H1 (cell line): Measurements from ENCODE around the gene IL27RA. TPM values are rescaled to one million over a fixed set of nuclear protein-coding genes. Genes with fewer than 3 reads are reported as not detected.

Experiments
- CTCF ChIA-PET: fragments of 300-600 bp; sonication (Branson Sonifier 250); formaldehyde crosslinking; loops from one replicate; lab custom pipeline; 2021; ENCODE audit not compliant: partially characterized antibody; lab: Charles Lee
- POLR2A ChIA-PET: fragments of 300-600 bp; sonication (Branson Sonifier 250); formaldehyde crosslinking; loops from one replicate; lab custom pipeline; 2021; ENCODE audit warnings: inconsistent platforms; ENCODE audit not compliant: partially characterized antibody; lab: Charles Lee
- DNase-seq, 2 experiments: peaks; one replicate each; pipeline versions ENCODE4 v3.0.0 to v3.0.0-alpha.2; 2010 to 2022; ENCODE audit warnings: low spot score in 2 of 2, low read depth in 1 of 2, mixed read lengths in 1 of 2
- FAIRE-seq: peaks from 2 replicates; lab custom pipeline; 2011; peaks lifted over from hg19 to GRCh38; lab: Jason Lieb, UNC
- H2AFZ ChIP-seq: 2 replicates; pipeline ENCODE4 v1.8.1; 2012; ENCODE audit warnings: low read length, inconsistent platforms
- H2AK5ac ChIP-seq: 2 replicates; pipeline ENCODE4 v1.6.1; 2013; ENCODE audit warnings: low read depth, low read length
- H2BK120ac ChIP-seq: replicated peaks from 2 replicates; pipeline ENCODE3; 2013; ENCODE audit warnings: low read depth, low read length, inconsistent platforms
- H2BK12ac ChIP-seq: 2 replicates; pipeline ENCODE4 v1.6.1; 2013; ENCODE audit warnings: low read depth, low read length
- H2BK15ac ChIP-seq: 2 replicates; pipeline ENCODE4 v1.6.1; 2013; ENCODE audit warnings: low read length
- H2BK20ac ChIP-seq: 2 replicates; pipeline ENCODE4 v1.6.1; 2013; ENCODE audit warnings: low read length
- H2BK5ac ChIP-seq: 2 replicates; pipeline ENCODE4 v1.6.1; 2013; ENCODE audit warnings: low read depth, low read length
- H3K14ac ChIP-seq: 2 replicates; pipeline ENCODE4 v1.6.1; 2013; ENCODE audit warnings: inconsistent platforms; ENCODE audit not compliant: insufficient read length
- H3K18ac ChIP-seq: 2 replicates; pipeline ENCODE4 v1.6.1; 2013; ENCODE audit warnings: low read length; ENCODE audit errors: extremely low read depth
- H3K23ac ChIP-seq: 2 replicates; pipeline ENCODE4 v1.6.1; 2013; ENCODE audit warnings: inconsistent platforms; ENCODE audit not compliant: insufficient read length
- H3K23me2 ChIP-seq: 2 replicates; pipeline ENCODE4 v1.6.1; 2013; ENCODE audit warnings: low read depth, low read length
- H3K27ac ChIP-seq: 2 replicates; pipeline ENCODE4 v1.6.1; 2011; ENCODE audit warnings: low read depth, low read length, inconsistent platforms
- H3K27me3 ChIP-seq, 4 experiments: replicated peaks in 1 of 4; 1 replicate in 1 of 4; 2 replicates in 3 of 4; pipeline versions ENCODE4 v1.6.1 to v1.8.1; 2011 to 2013; ENCODE audit warnings: low read length in 3 of 4, mild to moderate bottlenecking in 3 of 4, inconsistent platforms in 2 of 4, mixed read lengths in 2 of 4, moderate library complexity in 1 of 4; ENCODE audit not compliant: control insufficient read depth in 3 of 4, insufficient read depth in 3 of 4; ENCODE audit errors: extremely low read depth in 1 of 4
- H3K36me3 ChIP-seq, 4 experiments: 2 replicates each; pipeline versions ENCODE4 v1.6.1 to v1.8.1; 2011 to 2013; ENCODE audit warnings: mild to moderate bottlenecking in 4 of 4, low read length in 3 of 4, moderate library complexity in 2 of 4, control low read depth in 1 of 4, inconsistent platforms in 1 of 4; ENCODE audit not compliant: insufficient read depth in 4 of 4, control insufficient read depth in 2 of 4
- H3K4ac ChIP-seq: replicated peaks from 2 replicates; pipeline ENCODE3; 2013; ENCODE audit warnings: low read length, low read depth, mixed read lengths, inconsistent platforms; ENCODE audit not compliant: insufficient read length
- H3K4me1 ChIP-seq, 4 experiments: replicated peaks in 1 of 4; 1 replicate in 1 of 4; 2 replicates in 3 of 4; pipeline versions ENCODE4 v1.6.1 to v1.8.1; 2011 to 2013; ENCODE audit warnings: low read length in 3 of 4, inconsistent platforms in 2 of 4, mixed read lengths in 1 of 4; ENCODE audit not compliant: insufficient read depth in 4 of 4, control insufficient read depth in 3 of 4
- H3K4me2 ChIP-seq, 2 experiments: 2 replicates each; pipeline versions ENCODE4 v1.6.1 to v1.8.1; 2011 to 2013; ENCODE audit warnings: low read depth in 2 of 2, low read length in 2 of 2, control low read depth in 1 of 2, inconsistent platforms in 1 of 2, mild to moderate bottlenecking in 1 of 2; ENCODE audit not compliant: insufficient read depth in 1 of 2
- H3K4me3 ChIP-seq, 4 experiments: fragments of 200-600, 300-600 bp in 1 of 4; sonication (generic), shearing (Covaris generic), sonication (Bioruptor Twin) in 1 of 4; 2 replicates each; pipeline versions ENCODE4 v1.5.1 to v1.8.1; 2011 to 2016; ENCODE audit warnings: low read length in 4 of 4, low read depth in 3 of 4, control low read depth in 2 of 4, inconsistent platforms in 2 of 4, mild to moderate bottlenecking in 2 of 4, mixed read lengths in 1 of 4, moderate library complexity in 1 of 4; ENCODE audit not compliant: insufficient read depth in 2 of 4; ENCODE audit errors: extremely low read depth in 1 of 4
- H3K56ac ChIP-seq: replicated peaks from 2 replicates; pipeline ENCODE3; 2013; ENCODE audit warnings: low read depth, mild to moderate bottlenecking, mixed read lengths, low read length, inconsistent platforms; ENCODE audit not compliant: insufficient read length
- H3K79me1 ChIP-seq: 2 replicates; pipeline ENCODE4 v1.6.1; 2013; ENCODE audit warnings: low read depth, low read length, control low read depth
- H3K79me2 ChIP-seq, 2 experiments: 2 replicates each; pipeline versions ENCODE4 v1.6.1 to v1.8.1; 2012 to 2013; ENCODE audit warnings: low read length in 2 of 2, mild to moderate bottlenecking in 2 of 2, inconsistent platforms in 1 of 2; ENCODE audit not compliant: insufficient read depth in 2 of 2, control insufficient read depth in 1 of 2
- H3K9ac ChIP-seq, 4 experiments: replicated peaks in 1 of 4; 1 replicate in 1 of 4; 2 replicates in 3 of 4; pipeline versions ENCODE4 v1.6.1 to v1.8.1; 2011 to 2013; ENCODE audit warnings: low read depth in 3 of 4, low read length in 3 of 4, control low read depth in 2 of 4, mild to moderate bottlenecking in 2 of 4, moderate library complexity in 2 of 4, inconsistent platforms in 1 of 4; ENCODE audit errors: extremely low read depth in 1 of 4
- H3K9me3 ChIP-seq, 2 experiments: 2 replicates each; pipeline versions ENCODE4 v1.6.1 to v1.8.1; 2012 to 2013; ENCODE audit warnings: mild to moderate bottlenecking in 2 of 2, moderate library complexity in 2 of 2, control low read depth in 1 of 2, inconsistent platforms in 1 of 2, low read depth in 1 of 2, low read length in 1 of 2, mixed read lengths in 1 of 2; ENCODE audit not compliant: insufficient read depth in 2 of 2
- H4K20me1 ChIP-seq, 2 experiments: replicated peaks in 1 of 2; 2 replicates each; pipeline versions ENCODE3 to v1.8.1; 2011 to 2013; ENCODE audit warnings: inconsistent platforms in 2 of 2, low read length in 2 of 2, mild to moderate bottlenecking in 1 of 2; ENCODE audit not compliant: insufficient read depth in 2 of 2, control insufficient read depth in 1 of 2
- H4K5ac ChIP-seq: 2 replicates; pipeline ENCODE4 v1.6.1; 2013; ENCODE audit warnings: low read length, low read depth, mixed read lengths, inconsistent platforms; ENCODE audit not compliant: insufficient read length
- H4K8ac ChIP-seq: 2 replicates; pipeline ENCODE4 v1.8.0; 2013; ENCODE audit warnings: mild to moderate bottlenecking, moderate library complexity, low read length, inconsistent platforms; ENCODE audit not compliant: insufficient read depth; ENCODE audit errors: extremely low read depth
- H4K91ac ChIP-seq: replicated peaks from 2 replicates; pipeline ENCODE3; 2013; ENCODE audit warnings: low read length, mixed read lengths, inconsistent platforms; ENCODE audit not compliant: insufficient read length
- BACH1 ChIP-seq: IDR thresholded peaks from 2 replicates; pipeline ENCODE4 v1.6.1; 2012; ENCODE audit warnings: low read length, improper control_type of control experiment
- BRCA1 ChIP-seq: IDR thresholded peaks from 2 replicates; pipeline ENCODE4 v1.6.1; 2012; ENCODE audit warnings: low read depth, low read length, improper control_type of control experiment
- CBX8 ChIP-seq: fragments of 300-800, 300-1000 bp; sonication (generic); IDR thresholded peaks from 2 replicates; pipeline ENCODE4 v1.7.1; 2016; ENCODE audit warnings: low read depth, low read length, borderline replicate concordance
- CTBP2 ChIP-seq: IDR thresholded peaks from 2 replicates; pipeline ENCODE4 v1.7.0; 2011; ENCODE audit warnings: borderline replicate concordance, mild to moderate bottlenecking, moderate library complexity, mixed read lengths, low read length; ENCODE audit not compliant: insufficient read depth, insufficient read length
- FOSL1 ChIP-seq: IDR thresholded peaks from 2 replicates; pipeline ENCODE4 v1.6.1; 2011; ENCODE audit warnings: mild to moderate bottlenecking, low read depth, low read length, moderate library complexity; ENCODE audit not compliant: insufficient read depth
- GTF2F1 ChIP-seq: IDR thresholded peaks from 2 replicates; pipeline ENCODE4 v1.6.1; 2012; ENCODE audit warnings: low read depth, low read length, improper control_type of control experiment, borderline replicate concordance
- HDAC6 ChIP-seq: IDR thresholded peaks from one replicate; pipeline ENCODE4 v1.7.1; 2012; ENCODE audit warnings: low read depth, mild to moderate bottlenecking, inconsistent platforms, low read length, moderate library complexity
- PHF8 ChIP-seq: fragments of 200-600 bp; sonication (generic); conservative IDR thresholded peaks from 2 replicates; pipeline ENCODE4 v1.7.1; 2012; ENCODE audit warnings: low read depth, mild to moderate bottlenecking, inconsistent platforms, low read length, moderate library complexity
- POU5F1 ChIP-seq: IDR thresholded peaks from 2 replicates; pipeline ENCODE4 v1.6.1; 2011; ENCODE audit warnings: low read depth, mild to moderate bottlenecking, low read length, moderate library complexity
- RAD21 ChIP-seq, 2 experiments: IDR thresholded peaks in 1 of 2; conservative IDR thresholded peaks in 1 of 2; 2 replicates each; pipeline ENCODE4 v1.6.1; 2011; ENCODE audit warnings: low read depth in 2 of 2, low read length in 2 of 2, improper control_type of control experiment in 1 of 2, inconsistent platforms in 1 of 2, mild to moderate bottlenecking in 1 of 2, moderate library complexity in 1 of 2
- RXRA ChIP-seq: IDR thresholded peaks from 2 replicates; pipeline ENCODE4 v1.6.1; 2011; ENCODE audit warnings: low read depth, mild to moderate bottlenecking, low read length, moderate library complexity; ENCODE audit not compliant: insufficient read depth
- SUZ12 ChIP-seq: fragments of 200-600 bp; sonication (generic); IDR thresholded peaks from 2 replicates; pipeline ENCODE4 v1.6.1; 2012; ENCODE audit warnings: mild to moderate bottlenecking, inconsistent platforms, low read length, moderate library complexity, mixed read lengths
- TAF7 ChIP-seq: optimal IDR thresholded peaks from 2 replicates; pipeline ENCODE3; 2011; ENCODE audit warnings: low read depth, mild to moderate bottlenecking, inconsistent platforms, low read length, moderate library complexity, borderline replicate concordance
- YY1 ChIP-seq: IDR thresholded peaks from 2 replicates; pipeline ENCODE4 v1.6.1; 2011; ENCODE audit warnings: low read depth, mild to moderate bottlenecking, low read length
- WGBS, 2 experiments: shearing (Covaris generic) in 1 of 2; methylation state at CpG; one replicate each; pipeline versions ENCODE4 v1.1.6 to v1.1.7; 2013 to 2015; ENCODE audit warnings: low lambda C conversion rate in 2 of 2, mixed read lengths in 2 of 2, inconsistent platforms in 1 of 2, low coverage in 1 of 2, missing lambda C conversion rate in 1 of 2; ENCODE audit not compliant: insufficient replicate concordance in 2 of 2, insufficient coverage in 1 of 2, insufficient read length in 1 of 2; ENCODE audit errors: extremely low coverage in 1 of 2, missing lambda C conversion rate in 1 of 2; 5-methylcytosine and 5-hydroxymethylcytosine counted together
- polyA plus RNA-seq, 7 experiments: library from polyadenylated mRNA; depleted of rRNA in 3 of 7; stranded (reverse) in 5 of 7; unstranded in 2 of 7; fragments of >200 nt in 5 of 7; fragments of 200-250 nt in 2 of 7; gene quantifications; 1 replicate in 5 of 7; 2 replicates in 1 of 7; 4 replicates in 1 of 7; pipeline versions ENCODE4 v1.2.1 to v1.2.3, GENCODE V29; 2011 to 2013; ENCODE audit warnings: missing spikeins in 2 of 7, mixed read lengths in 2 of 7
- total RNA-seq: library from RNA; stranded (reverse); fragmentation: NEBNext Ultra II Directional; extraction: Animal tissue kit (Norgen Biotek cat#: 25700); gene quantifications from 2 replicates; pipeline ENCODE4 v1.2.1, GENCODE V29; 2021

The IL27RA gene
- total and polyA plus RNA-seq, 2 of the 8 experiments (the other 6 are each of a cell fraction or from before 2014, with no cell fraction given) = 9.9 to 14.7 TPM

- no peak overlapping the region for H3K4me3 ChIP-seq
- peaks cover 0 to 2% (median 0%) of the 10 kb centered on the region in 4 experiments; a peak in 1 of 7 replicates for H3K4me1 ChIP-seq
- no peaks in the 10 kb centered on the region for H3K36me3 ChIP-seq
- no peak overlapping the region for H2BK20ac ChIP-seq
- POLR2A ChIA-PET = interaction anchor here (0.6 to 1.5 kb wide), 4 partner anchors 15 to 794 kb away, joined by 3 to 4 read pairs (median 3); no protein-coding TSS in a partner anchor
- no peak overlapping the region for H3K9ac ChIP-seq
- no peak overlapping the region for H3K27ac ChIP-seq
- H3K23me2 ChIP-seq = no peaks in the 10 kb centered on the region
- H2AK5ac ChIP-seq = no peak overlapping the region
- no peaks in the 10 kb centered on the region for H3K79me2 ChIP-seq
- no peaks in the 10 kb centered on the region for H3K9me3 ChIP-seq
- WGBS, 2 experiments = 90% methylated on average over 5 of the region's 5 CpGs; no CpG with 5 or more reads in 1 of the 2 experiments
- H3K18ac ChIP-seq = no peak overlapping the region
- H3K79me1 ChIP-seq = no peaks in the 10 kb centered on the region
- H2BK12ac ChIP-seq = no peak overlapping the region
- no peak overlapping the region for H3K56ac ChIP-seq
- peak in 1 of 2 experiments; percentile 58 for DNase-seq
- no peak overlapping the region for H2AFZ ChIP-seq
- H4K5ac ChIP-seq = no peak overlapping the region
- CTCF ChIA-PET = interaction anchor here (0.8 to 2.3 kb wide), 11 partner anchors 10 to 141 kb away, joined by 3 to 15 read pairs (median 5); partner anchors contain the start of gene IL27RA
- no peak overlapping the region for H2BK120ac ChIP-seq
- no peaks in the 10 kb centered on the region for H3K27me3 ChIP-seq
- H3K4ac ChIP-seq = no peak overlapping the region
- H4K20me1 ChIP-seq = no peaks in the 10 kb centered on the region
- H2BK5ac ChIP-seq = no peak overlapping the region
- H4K91ac ChIP-seq = no peak overlapping the region
- no peak overlapping the region for H2BK15ac ChIP-seq
- H3K14ac ChIP-seq = no peak overlapping the region
- H3K23ac ChIP-seq = no peak overlapping the region
- no peak for FAIRE-seq
- H3K4me2 ChIP-seq = no peak overlapping the region
- no peak overlapping the region for H4K8ac ChIP-seq
- TF ChIP-seq RAD21 (IDR thresholded peaks at IDR 0.05 in 1 of 2, conservative IDR thresholded peaks at IDR 0.05 in 1 of 2; ENCODE audit: low read depth in 2 of 2, low read length in 2 of 2) = no peak
- no peak for TF ChIP-seq GTF2F1
- no peak for TF ChIP-seq POU5F1
- no peak for TF ChIP-seq BRCA1
- no peak for TF ChIP-seq FOSL1
- TF ChIP-seq PHF8 = no peak
- no peak for TF ChIP-seq RXRA
- TF ChIP-seq TAF7 = no peak
- TF ChIP-seq HDAC6 = no peak
- TF ChIP-seq YY1 = no peak
- TF ChIP-seq SUZ12 = no peak
- no peak for TF ChIP-seq BACH1
- TF ChIP-seq CBX8 = no peak
- no peak for TF ChIP-seq CTBP2
These were observed 10.1 kb upstream of the IL27RA start for GRCh38 chr19:14021474-14021873.
